Lower leg skin (tissue), 3 donors: ENCODE results near the gene KITLG.

Experiments used
- CTCF ChIP-seq, 3 donors: fragments of 450-650 bp; IDR thresholded peaks; one replicate each; pipeline ENCODE4 v1.5.1; 2016; ENCODE audit warnings: antibody characterized with exemption in 3 of 3, mild to moderate bottlenecking in 3 of 3, moderate library complexity in 2 of 3
- POLR2A ChIP-seq, 2 donors: fragments of 450-650 bp; IDR thresholded peaks; one replicate each; pipeline ENCODE4 v1.6.1; 2016 to 2017; ENCODE audit warnings: antibody characterized with exemption in 2 of 2, mild to moderate bottlenecking in 1 of 2, moderate library complexity in 1 of 2

- TF ChIP-seq CTCF (IDR thresholded peaks at IDR 0.05) (no peak), POLR2A (IDR thresholded peaks at IDR 0.05) (no peak)
Observed at GRCh38 chr12:88585077-88585476, 4.8 kb upstream of the KITLG start.
